ENCODE data around the gene ASGR2. TPM values are rescaled to one million over a fixed set of nuclear protein-coding genes. Genes with fewer than 3 reads are reported as not detected.

Gene ASGR2
- total and polyA plus RNA-seq, 2 of the 13 experiments (the other 11 are each of a cell fraction or from before 2014, with no cell fraction given): 320 to 754 TPM

GRCh38 chr17:7131423-7131791 lies 16.8 kb upstream of the ASGR2 start:
- TF ChIP-seq ZBTB7A (CRISPR knock-in tag; IDR thresholded peaks at IDR 0.05) (no peak), RORA (CRISPR knock-in tag; IDR thresholded peaks at IDR 0.05) (no peak), ZNF468 (CRISPR knock-in tag; IDR thresholded peaks at IDR 0.05) (no peak), ZFP36L1 (CRISPR knock-in tag; IDR thresholded peaks at IDR 0.05) (no peak), ZBTB4 (CRISPR knock-in tag; IDR thresholded peaks at IDR 0.05; ENCODE audit: borderline replicate concordance) (no peak), HNF4A (CRISPR knock-in tag; IDR thresholded peaks at IDR 0.05) (no peak), HNRNPLL (IDR thresholded peaks at IDR 0.05; ENCODE audit: low read depth, low read length, poor library complexity, severe bottlenecking) (no peak), CENPT (CRISPR knock-in tag; IDR thresholded peaks at IDR 0.05; ENCODE audit: low read depth) (no peak), ZNF710 (CRISPR knock-in tag; IDR thresholded peaks at IDR 0.05; ENCODE audit: borderline replicate concordance) (no peak), KLF6 (CRISPR knock-in tag; IDR thresholded peaks at IDR 0.05) (no peak), U2AF2 (IDR thresholded peaks at IDR 0.05; ENCODE audit: low read depth, low read length) (no peak), TFAP4 (IDR thresholded peaks at IDR 0.05; ENCODE audit: borderline replicate concordance, low read depth) (no peak), KLF15 (CRISPR knock-in tag; IDR thresholded peaks at IDR 0.05; ENCODE audit: borderline replicate concordance) (no peak)
- 73% methylated on average over 5 of the region's 5 CpGs for WGBS (ENCODE audit: low lambda C conversion rate)
- ATAC-seq (no peak), DNase-seq (ENCODE audit: low spot score) (no peak), FAIRE-seq (no peak)
- peak overlapping the region; percentile 65 for H2AFZ ChIP-seq (ENCODE audit: low read length)
- H3K36me3 ChIP-seq (replicated peaks in 1 of 2; ENCODE audit: control insufficient read depth in 1 of 2, insufficient read depth in 2 of 2, low read length in 2 of 2): no peaks in the 10 kb centered on the region
- in situ Hi-C loops (cut with HindIII; ENCODE audit: extremely low pct_ligation_motif_present, low pct_unique_long_range_greater_than_20kb) (no loop called here), intact Hi-C loops (cut with micrococcal nuclease; ENCODE audit: unreplicated experiment) (no loop called here)
- H3K4me2 ChIP-seq (ENCODE audit: low read depth, low read length): peak overlapping the region; percentile 58
- BruUV-seq (replicated peaks): no TSS peak
- peaks cover 52% of the 10 kb centered on the region for H3K4me1 ChIP-seq (ENCODE audit: insufficient read depth, low read length)
- H3K79me2 ChIP-seq (ENCODE audit: insufficient read depth, low read length): no peaks in the 10 kb centered on the region
- ChIA-PET POLR2A (interaction anchor here (1.2 to 2.6 kb wide), 5 partner anchors 13 to 96 kb away, joined by 3 to 77 read pairs (median 4); partner anchors contain the start of genes ASGR2 and SLC16A13), CTCF (ENCODE audit: low intra/inter-chr PET ratio, low total read pairs) (no interaction called here)
- no peak overlapping the region for H3K9ac ChIP-seq (ENCODE audit: insufficient read depth, low read depth, low read length)
- peak overlapping the region; percentile 22 for H3K27ac ChIP-seq (ENCODE audit: extremely low read length, insufficient read depth, low read length)
- H3K27me3 ChIP-seq (ENCODE audit: control insufficient read depth in 1 of 2, insufficient read depth in 2 of 2, low read length in 2 of 2): no peaks in the 10 kb centered on the region
- H4K20me1 ChIP-seq (ENCODE audit: insufficient read depth, low read length): no peaks in the 10 kb centered on the region
- peak overlapping the region in 1 of 3 experiments; percentile 34; a peak in 1 of 6 replicates for H3K4me3 ChIP-seq (replicated peaks in 1 of 3; ENCODE audit: insufficient read depth in 1 of 3, low read depth in 2 of 3, low read length in 3 of 3)
- no peaks in the 10 kb centered on the region for H3K9me3 ChIP-seq (ENCODE audit: low read length)
